ENCODE data around the gene RPA3.

RPA3 gene

GRCh38 chr7:7706101-7706511, 12.3 kb downstream of the RPA3 start:
- H3K27ac ChIP-seq = no peak overlapping the region
- POLR2A ChIA-PET (ENCODE audit: low non-redundant PET) = no interaction called here
- DNase-seq (ENCODE audit: low spot score) = no peak
- CTCF ChIA-PET = interaction anchor here (0.6 kb wide), 1 partner anchor 20 kb away, joined by 3 read pairs; no protein-coding TSS in a partner anchor
- TF ChIP-seq, protein P1, sequence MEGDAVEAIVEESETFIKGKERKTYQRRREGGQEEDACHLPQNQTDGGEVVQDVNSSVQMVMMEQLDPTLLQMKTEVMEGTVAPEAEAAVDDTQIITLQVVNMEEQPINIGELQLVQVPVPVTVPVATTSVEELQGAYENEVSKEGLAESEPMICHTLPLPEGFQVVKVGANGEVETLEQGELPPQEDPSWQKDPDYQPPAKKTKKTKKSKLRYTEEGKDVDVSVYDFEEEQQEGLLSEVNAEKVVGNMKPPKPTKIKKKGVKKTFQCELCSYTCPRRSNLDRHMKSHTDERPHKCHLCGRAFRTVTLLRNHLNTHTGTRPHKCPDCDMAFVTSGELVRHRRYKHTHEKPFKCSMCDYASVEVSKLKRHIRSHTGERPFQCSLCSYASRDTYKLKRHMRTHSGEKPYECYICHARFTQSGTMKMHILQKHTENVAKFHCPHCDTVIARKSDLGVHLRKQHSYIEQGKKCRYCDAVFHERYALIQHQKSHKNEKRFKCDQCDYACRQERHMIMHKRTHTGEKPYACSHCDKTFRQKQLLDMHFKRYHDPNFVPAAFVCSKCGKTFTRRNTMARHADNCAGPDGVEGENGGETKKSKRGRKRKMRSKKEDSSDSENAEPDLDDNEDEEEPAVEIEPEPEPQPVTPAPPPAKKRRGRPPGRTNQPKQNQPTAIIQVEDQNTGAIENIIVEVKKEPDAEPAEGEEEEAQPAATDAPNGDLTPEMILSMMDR (conservative IDR thresholded peaks at IDR 0.05; ENCODE audit: low read depth) = no peak

DNA sequence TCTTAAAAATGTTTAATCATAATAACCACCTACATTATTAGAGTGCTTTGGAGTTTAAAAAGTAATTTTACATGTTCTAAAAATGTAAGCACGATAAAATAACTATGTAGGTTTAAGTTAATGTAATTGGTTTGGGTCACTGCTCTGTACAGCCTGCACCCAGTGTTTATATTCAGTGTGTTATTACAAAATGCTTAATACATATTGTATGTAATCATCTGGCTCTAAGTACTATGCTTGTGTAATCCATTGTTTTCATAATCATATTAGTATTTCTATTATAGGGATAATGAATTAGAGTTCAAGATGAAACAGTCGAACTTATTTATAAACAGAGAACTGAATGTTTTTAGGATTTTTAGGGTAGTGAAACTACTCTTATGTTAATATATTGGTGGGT, 13.1 kb downstream of the RPA3 start:
- ChIA-PET POLR2A (ENCODE audit: low non-redundant PET) (no interaction called here), CTCF (no interaction called here)
- DNase-seq (ENCODE audit: low spot score) = no peak
- TF ChIP-seq, protein P1 (conservative IDR thresholded peaks at IDR 0.05; ENCODE audit: low read depth) = no peak
- H3K27ac ChIP-seq = no peak overlapping the region

DNA sequence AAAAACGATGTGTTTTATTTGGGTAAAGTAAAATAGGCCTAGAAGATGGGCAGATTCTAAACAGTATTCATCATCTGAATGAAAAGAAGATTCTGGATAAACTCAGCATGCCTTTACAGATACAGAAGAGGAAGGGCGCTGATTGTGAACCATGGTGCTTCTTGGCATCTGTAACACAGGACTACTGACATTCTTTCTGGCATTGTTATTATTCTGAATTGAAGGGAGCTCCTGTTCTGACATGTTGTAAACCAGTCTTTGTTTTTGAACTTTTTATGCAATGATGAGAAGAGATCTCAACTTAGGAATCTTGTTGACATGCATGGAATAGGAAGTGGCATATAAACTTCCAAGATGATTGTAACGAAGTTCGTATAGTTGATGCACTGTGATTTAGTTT, 13.5 kb downstream of the RPA3 start:
- TF ChIP-seq, protein P1 (conservative IDR thresholded peaks at IDR 0.05; ENCODE audit: low read depth) = no peak
- DNase-seq (ENCODE audit: low spot score) = peak; percentile 49
- POLR2A ChIA-PET (ENCODE audit: low non-redundant PET) = no interaction called here
- CTCF ChIA-PET = interaction anchor here (0.5 kb wide), 1 partner anchor 617 kb away, joined by 4 read pairs; no protein-coding TSS in a partner anchor
- peak overlapping the region; percentile 50 for H3K27ac ChIP-seq

- no peak overlapping the region for H3K27ac ChIP-seq
- TF ChIP-seq, protein P1 (conservative IDR thresholded peaks at IDR 0.05; ENCODE audit: low read depth) = no peak
- ChIA-PET POLR2A (ENCODE audit: low non-redundant PET) (no interaction called here), CTCF (no interaction called here)
- no peak for DNase-seq (ENCODE audit: low spot score)
These were observed 15.0 kb downstream of the RPA3 start for GRCh38 chr7:7703427-7703826.

GRCh38 chr7:7702826-7703225, 15.6 kb downstream of the RPA3 start:
- no peak for DNase-seq (ENCODE audit: low spot score)
- H3K27ac ChIP-seq = no peak overlapping the region
- TF ChIP-seq, protein P1 (conservative IDR thresholded peaks at IDR 0.05; ENCODE audit: low read depth) = no peak
- CTCF ChIA-PET = no interaction called here
- POLR2A ChIA-PET (ENCODE audit: low non-redundant PET) = no interaction called here

- CTCF ChIA-PET = no interaction called here
- TF ChIP-seq, protein P1 (conservative IDR thresholded peaks at IDR 0.05; ENCODE audit: low read depth) = no peak
- no peak overlapping the region for H3K27ac ChIP-seq
- DNase-seq (ENCODE audit: low spot score) = no peak
- POLR2A ChIA-PET (ENCODE audit: low non-redundant PET) = no interaction called here
These were observed 16.9 kb downstream of the RPA3 start for GRCh38 chr7:7701527-7701926.

GRCh38 chr7:7699970-7700369, 18.4 kb downstream of the RPA3 start:
- DNase-seq (ENCODE audit: low spot score) = no peak
- TF ChIP-seq, protein P1 (conservative IDR thresholded peaks at IDR 0.05; ENCODE audit: low read depth) = no peak
- no peak overlapping the region for H3K27ac ChIP-seq
- POLR2A ChIA-PET (ENCODE audit: low non-redundant PET) = no interaction called here
- CTCF ChIA-PET = no interaction called here

Data from RWPE1 (cell line).